HG02623 (cell line): Measurements from ENCODE around the gene STAT5B.
"Not testable (repeated sequence)": the region's sequence is repeated elsewhere in the genome, so short reads cannot be mapped to it uniquely, and the experiment has no call there.

Experiments used
- ATAC-seq: cut with Tn5 transposase; IDR thresholded peaks from one replicate; pipeline ENCODE4 v1.9.1; 2021; ENCODE audit warnings: moderate library complexity; ENCODE audit not compliant: unreplicated experiment

Gene STAT5B

DNA sequence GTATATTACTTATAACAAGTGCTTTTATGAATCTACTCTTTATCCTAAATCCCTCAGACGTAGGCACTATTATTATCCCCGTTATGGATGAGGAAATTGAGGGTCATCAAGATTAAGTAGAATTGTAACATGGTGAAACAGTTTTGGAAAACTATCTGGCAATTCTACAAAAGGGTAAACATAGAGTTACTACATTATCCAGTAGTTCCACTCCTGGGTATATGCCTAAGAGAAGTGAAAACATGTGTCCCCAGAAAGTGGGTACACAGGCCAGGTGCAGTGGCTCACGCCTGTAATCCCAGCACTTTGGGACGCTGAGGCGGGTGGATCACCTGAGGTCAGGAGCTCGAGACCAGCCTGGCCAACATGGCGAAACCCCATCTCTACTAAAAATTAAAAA is 36.6 kb downstream of the STAT5B start:
- ATAC-seq: not testable (repeated sequence)

GRCh38 chr17:42236760-42237159 is 39.4 kb downstream of the STAT5B start:
- no peak for ATAC-seq

- ATAC-seq: no peak
Observed at GRCh38 chr17:42233994-42234393, 42.2 kb downstream of the STAT5B start.

- no peak for ATAC-seq
Observed at GRCh38 chr17:42233156-42233555, 43.0 kb downstream of the STAT5B start.

- no peak for ATAC-seq
Observed at GRCh38 chr17:42230225-42230624, 46.0 kb downstream of the STAT5B start.

DNA sequence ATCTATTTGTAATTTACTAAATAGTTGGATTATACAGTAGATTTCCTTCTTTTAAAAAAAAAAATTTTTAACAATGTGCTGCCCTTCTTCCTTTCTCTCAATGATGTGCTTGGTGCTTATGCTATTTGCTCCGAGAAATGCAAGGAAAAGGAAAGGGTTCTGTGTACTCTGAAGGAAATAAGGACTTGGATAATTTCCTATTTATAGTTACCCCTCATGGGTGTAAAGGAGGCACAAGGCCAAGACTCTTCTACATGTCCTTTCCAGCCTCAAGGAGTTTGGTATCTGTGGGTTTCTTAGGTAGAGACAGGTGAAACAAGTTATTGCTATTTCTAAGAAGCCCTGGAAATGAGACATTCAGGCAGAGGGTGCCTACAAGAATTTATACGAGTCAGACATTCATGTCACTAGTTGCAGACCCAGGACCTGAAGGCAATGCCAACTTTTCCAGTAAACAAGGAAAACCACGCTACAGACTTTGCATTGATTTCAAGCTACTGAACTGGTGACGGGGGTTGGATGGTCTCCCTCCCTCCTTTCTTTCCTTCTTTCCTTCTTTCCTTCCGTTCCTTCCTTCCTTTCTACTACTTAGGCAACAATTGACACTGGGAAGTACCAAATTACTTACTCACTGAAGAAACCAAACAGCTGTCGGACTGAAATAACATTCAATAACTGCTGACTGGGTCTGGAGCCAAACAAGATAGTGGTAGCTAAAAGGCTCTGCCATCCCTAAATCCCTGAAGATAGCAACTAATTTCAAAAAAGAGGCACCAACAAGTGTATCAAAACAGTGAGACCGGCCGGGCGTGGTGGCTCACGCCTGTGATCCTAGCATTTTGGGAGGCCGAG is 48.1 kb downstream of the STAT5B start:
- no peak for ATAC-seq

- no peak for ATAC-seq
Observed at GRCh38 chr17:42225646-42226045, 50.5 kb downstream of the STAT5B start.

DNA sequence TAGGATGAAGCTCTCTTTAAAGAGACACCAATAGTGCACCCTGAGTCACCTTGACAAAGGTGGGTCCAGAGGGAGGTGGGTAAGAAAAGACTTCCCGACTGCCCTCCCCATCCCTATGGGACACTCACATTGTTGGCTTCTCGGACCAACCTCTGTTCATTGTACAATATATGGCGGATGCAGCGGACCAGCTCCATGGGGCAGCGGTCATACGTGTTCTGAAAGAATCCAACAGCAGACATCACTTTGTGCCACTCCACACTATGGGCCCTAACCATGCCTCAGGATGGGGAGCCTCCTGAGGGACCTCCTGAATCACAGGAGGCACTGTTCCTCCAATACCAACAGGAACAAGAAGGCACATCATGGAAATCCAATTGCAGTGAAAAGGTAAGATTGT is 51.5 kb downstream of the STAT5B start:
- ATAC-seq: no peak

- no peak for ATAC-seq
Observed at GRCh38 chr17:42221886-42222745, 54.1 kb downstream of the STAT5B start.

GRCh38 chr17:42219280-42219679 is 56.9 kb downstream of the STAT5B start:
- not testable (repeated sequence) for ATAC-seq

GRCh38 chr17:42214156-42214555 is 62.0 kb downstream of the STAT5B start:
- ATAC-seq: no peak

DNA sequence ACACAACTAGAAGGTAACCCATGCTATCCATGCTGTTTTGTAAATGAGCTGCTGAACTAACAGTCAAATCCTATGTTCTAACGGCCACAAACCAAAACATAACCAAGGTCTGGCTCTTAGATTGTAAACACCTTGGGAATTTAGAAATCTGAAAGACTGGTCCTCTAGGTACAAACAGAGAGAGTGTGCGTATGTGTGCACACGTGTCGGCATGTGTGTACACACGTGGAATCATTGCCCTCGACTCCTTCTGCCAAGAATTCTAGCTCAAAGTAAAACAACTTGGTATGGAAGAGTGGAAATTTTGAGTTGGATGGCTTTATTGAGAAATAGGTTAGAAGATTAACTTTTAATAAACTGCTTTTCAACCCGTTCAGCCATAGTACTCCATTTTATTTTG is 63.8 kb downstream of the STAT5B start:
- ATAC-seq: no peak

DNA sequence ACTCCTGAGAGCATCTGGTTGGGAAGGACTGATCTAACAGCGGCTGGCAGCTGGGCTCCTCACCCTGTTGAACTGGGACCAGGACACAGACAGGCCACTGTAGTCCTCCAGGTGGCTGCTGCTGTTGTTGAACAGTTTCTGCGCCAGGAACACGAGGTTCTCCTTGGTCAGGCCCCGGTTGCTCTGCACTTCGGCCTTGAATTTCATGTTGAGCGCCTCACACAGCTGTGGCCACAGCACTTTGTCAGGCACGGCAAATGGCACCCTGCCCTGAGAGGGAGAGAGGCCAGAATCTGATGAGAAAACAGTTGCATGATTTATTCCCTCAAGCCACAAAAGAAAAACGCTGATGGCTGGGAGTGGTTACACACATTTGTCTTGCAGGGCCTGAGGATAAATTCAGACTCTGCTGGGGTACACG is 64.3 kb downstream of the STAT5B start:
- not testable (repeated sequence) for ATAC-seq

DNA sequence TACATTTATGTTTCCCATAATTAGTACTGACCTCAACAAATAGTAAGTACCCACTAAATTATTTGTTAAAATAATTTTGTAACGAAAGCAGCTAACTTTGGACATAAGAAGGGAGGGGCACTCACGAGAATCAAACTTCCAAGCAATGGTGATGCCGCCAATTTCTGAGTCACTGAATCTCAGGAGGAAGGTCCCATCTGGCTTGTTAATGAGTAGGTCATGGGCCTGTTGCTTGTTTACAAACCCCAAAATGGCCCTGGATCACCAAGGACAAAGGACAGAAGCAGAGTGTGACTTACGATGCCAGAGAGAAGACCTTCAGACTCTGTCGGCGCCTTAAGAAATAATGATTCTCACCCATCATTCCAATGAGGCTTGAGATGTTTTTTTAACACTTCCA is 66.1 kb downstream of the STAT5B start:
- ATAC-seq: no peak

- not testable (repeated sequence) for ATAC-seq
Observed at GRCh38 chr17:42206153-42206612, 70.0 kb downstream of the STAT5B start.

DNA sequence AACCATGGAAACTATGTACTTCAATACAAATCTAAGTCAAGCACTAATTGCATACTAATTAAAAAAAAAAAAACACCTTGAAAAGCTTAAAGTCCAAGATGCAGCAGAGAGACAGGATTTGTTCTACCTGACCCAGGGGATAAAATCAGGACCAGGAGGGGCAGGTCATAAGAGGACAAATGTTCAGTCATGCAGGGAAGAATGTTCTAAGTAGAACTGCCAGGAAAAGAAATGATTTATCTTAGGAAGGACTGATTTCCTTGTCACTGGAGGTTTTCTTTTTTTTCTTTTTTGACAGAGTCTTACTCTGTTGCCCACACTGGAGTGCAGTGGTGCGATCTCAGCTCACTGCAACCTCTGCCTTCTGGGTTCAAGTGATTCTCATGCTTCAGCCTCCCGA is 72.8 kb downstream of the STAT5B start:
- no peak for ATAC-seq

DNA sequence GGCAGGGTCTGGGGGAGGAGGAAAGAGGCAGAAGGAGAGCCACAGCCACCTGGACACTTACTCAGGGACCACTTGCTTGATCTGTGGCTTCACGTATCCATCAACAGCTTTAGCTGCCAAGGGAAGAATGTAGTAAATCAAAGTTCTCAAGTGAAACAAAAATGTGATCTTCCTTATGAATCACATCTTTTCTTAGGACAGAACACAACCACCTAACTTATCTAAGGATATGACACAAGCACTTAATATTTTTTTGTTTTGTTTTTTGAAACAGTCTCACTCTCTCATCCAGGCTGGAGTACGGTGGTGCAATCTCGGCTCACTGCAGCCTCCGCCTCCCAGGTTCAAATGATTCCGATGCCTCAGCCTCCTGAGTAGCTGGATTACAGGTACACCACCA is 73.5 kb downstream of the STAT5B start:
- no peak for ATAC-seq

DNA sequence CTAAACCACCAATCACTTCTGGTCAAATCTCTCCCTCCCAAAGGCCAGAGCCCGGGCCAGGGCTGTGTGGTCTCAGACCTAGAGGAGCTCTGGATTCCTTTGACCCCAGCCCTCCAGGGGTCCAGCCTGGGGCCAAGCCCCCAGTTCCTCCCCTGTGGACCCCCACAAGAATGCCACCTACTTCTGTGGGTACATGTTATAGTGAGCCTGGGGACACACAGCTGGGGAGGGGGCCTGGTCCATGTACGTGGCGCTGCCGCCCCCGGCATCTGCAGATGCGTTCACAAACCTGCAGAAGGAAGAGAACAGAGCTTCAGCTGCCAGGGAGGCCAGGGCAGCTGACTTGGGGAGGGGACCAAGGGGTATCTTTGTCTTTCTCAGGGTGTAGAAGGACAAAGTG is 74.0 kb downstream of the STAT5B start:
- no peak for ATAC-seq

GRCh38 chr17:42201458-42201772 is 74.8 kb downstream of the STAT5B start:
- no peak for ATAC-seq

DNA sequence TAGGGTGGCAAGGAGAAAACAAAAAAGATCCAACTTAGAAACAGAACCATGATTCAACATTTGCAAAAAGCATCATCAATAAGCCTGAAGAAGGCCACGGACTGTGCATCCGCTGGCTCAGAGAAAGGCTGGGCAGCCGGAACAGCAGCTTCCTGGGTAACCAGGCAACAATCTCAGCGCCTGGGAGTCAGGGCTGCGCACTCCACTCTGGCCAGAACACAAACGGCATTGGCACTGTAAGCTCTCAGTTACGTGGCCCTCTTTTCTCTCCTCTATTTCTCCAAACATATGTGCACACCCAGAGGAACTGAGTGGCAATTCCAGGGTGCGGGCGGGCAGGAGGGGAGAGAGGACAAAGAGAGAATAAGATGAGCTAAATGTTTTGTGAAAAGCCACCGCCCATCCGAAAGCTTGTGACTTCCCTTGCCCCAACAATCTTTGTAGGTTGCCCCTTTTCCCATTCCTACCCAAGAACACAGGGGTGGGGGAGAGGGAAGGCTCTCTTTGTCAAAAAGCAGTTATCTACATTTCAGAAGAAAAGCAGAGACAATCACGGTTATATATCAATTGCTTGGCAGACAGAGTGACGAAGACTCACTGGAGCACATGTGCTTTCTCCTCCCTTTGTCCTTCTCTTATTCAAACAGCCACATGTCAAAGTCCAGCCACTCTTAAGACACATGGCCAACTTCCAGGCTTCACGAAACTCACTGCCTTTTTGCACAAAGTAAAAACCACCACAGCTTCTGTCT is 75.3 kb downstream of the STAT5B start:
- ATAC-seq: no peak

GRCh38 chr17:42199416-42200011 is 76.7 kb downstream of the STAT5B start:
- ATAC-seq: no peak
